Activated naive CD8-positive, alpha-beta T cell treated with anti-CD3 and anti-CD28 coated beads, Interleukin-2, amount 50 U/mL, for 24 hours (primary cell): Measurements from ENCODE around the gene PPARD.
A peak's percentile ranks its signal among the peaks of the same experiment; 100 is the strongest.

Experiments
- ATAC-seq: fragments of 150-1000 bp; cut with Tn5 transposase; one replicate; pipeline ENCODE4 v1.10.0; 2021
- DNase-seq: peaks from one replicate; pipeline ENCODE4 v3.0.0; 2021
- H3K27ac Mint-ChIP-seq: one replicate; pipeline ENCODE4 v1.8.0; 2021; ENCODE audit warnings: mild to moderate bottlenecking, mixed read lengths
- H3K27me3 Mint-ChIP-seq: one replicate; pipeline ENCODE4 v1.8.0; 2021; ENCODE audit warnings: mixed read lengths
- H3K36me3 Mint-ChIP-seq: one replicate; pipeline ENCODE4 v1.8.0; 2021; ENCODE audit warnings: low read depth, mixed read lengths
- H3K4me1 Mint-ChIP-seq: one replicate; pipeline ENCODE4 v1.8.0; 2021; ENCODE audit warnings: mixed read lengths
- H3K4me3 Mint-ChIP-seq: one replicate; pipeline ENCODE4 v1.8.0; 2021; ENCODE audit warnings: mild to moderate bottlenecking, moderate library complexity, mixed read lengths
- H3K9me3 Mint-ChIP-seq: one replicate; pipeline ENCODE4 v1.8.0; 2021; ENCODE audit warnings: mixed read lengths

The PPARD gene

DNA sequence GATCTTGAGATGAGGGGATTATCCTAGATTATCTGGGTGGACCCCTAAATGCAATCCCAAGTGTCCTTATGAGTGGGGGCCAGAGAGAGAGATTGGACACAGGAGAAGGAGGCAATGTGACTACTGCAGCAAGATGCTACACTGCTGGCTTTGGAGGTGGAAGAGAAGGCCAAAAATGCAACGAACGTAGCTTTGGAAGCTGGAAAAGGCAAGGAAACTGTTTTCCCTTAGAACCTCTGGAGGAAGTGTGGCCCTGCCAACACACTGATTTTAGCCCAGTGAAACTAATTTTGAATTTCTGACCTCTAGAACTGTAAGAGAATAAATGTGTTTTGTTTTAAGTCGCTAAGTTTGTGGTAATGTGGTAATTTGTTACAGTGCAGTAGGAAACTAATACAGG, 15.7 kb downstream of the PPARD start:
- H3K36me3 Mint-ChIP-seq = peaks cover 25% of the 10 kb centered on the region
- no peak overlapping the region for H3K4me3 Mint-ChIP-seq
- DNase-seq (no peak), ATAC-seq (no peak)
- no peak overlapping the region for H3K27ac Mint-ChIP-seq
- peaks cover 35% of the 10 kb centered on the region for H3K4me1 Mint-ChIP-seq
- H3K27me3 Mint-ChIP-seq = no peaks in the 10 kb centered on the region
- no peaks in the 10 kb centered on the region for H3K9me3 Mint-ChIP-seq

DNA sequence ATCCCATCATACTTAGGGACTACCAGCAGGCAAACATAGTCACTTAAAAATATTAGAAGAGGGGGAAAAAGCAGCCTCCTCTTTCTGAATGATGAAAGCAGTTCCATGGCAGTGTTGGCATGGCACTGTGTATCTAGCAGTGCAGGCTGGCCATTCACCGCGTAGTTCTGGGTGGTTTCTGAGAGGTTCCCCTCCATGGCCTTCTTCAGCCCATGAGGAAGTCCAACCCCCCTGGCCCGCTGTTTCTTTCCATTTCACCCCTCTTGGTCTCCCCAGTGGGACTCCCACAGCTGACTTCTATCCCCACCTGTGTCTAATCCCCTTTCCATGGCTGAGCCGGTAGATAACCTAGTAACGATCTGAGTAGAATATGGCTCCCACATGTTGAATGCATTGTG, 17.0 kb downstream of the PPARD start:
- Mint-ChIP-seq H3K9me3 (no peaks in the 10 kb centered on the region), H3K27ac (no peak overlapping the region), H3K4me3 (no peak overlapping the region), H3K4me1 (peaks cover 38% of the 10 kb centered on the region), H3K36me3 (peaks cover 25% of the 10 kb centered on the region), H3K27me3 (no peaks in the 10 kb centered on the region)
- DNase-seq (no peak), ATAC-seq (no peak)

- H3K4me3 Mint-ChIP-seq = no peak overlapping the region
- H3K36me3 Mint-ChIP-seq = peaks cover 20% of the 10 kb centered on the region
- no peak overlapping the region for H3K27ac Mint-ChIP-seq
- no peaks in the 10 kb centered on the region for H3K27me3 Mint-ChIP-seq
- peaks cover 34% of the 10 kb centered on the region for H3K4me1 Mint-ChIP-seq
- no peak for ATAC-seq
- no peak for DNase-seq
- H3K9me3 Mint-ChIP-seq = no peaks in the 10 kb centered on the region
Measured at GRCh38 chr6:35359744-35360348, 17.5 kb downstream of the PPARD start.

DNA sequence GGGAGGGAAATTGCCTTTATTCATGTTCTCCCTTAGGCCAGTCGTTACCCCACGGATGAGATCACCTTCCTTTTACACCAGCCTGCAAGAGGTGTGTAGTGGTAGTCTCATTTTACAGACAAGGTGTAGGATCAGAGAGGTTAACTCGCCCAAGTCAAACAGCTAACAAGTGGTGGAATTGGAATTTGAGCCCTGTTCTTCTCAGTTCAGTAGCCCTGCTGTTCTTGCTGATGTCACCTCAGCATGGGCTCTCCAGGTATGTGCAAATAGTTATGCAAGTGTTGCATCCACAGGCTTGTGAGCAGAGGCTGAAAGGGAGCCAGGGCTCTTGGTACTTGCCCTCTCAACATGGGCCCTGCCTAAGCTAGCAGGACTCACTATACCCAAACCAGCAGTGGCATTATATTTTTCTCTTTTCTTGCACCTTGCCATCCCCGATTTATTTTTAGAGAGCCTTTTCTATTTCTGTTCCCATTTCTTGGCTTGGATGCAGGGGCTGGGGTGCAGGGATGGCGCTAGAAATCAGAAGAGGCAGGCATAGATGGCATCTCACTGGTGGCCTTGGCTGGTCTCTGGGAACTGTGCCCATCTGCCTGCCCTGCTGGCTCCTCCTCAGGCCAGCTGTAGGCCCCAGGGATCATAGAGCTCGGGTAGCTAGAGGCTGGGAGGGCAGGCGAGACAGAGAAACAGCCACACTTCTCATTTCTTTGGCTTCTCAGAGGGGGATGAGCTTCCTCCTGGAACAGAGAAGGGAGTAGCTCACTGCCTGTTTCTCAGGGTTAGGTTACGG, 18.2 kb downstream of the PPARD start:
- no peaks in the 10 kb centered on the region for H3K9me3 Mint-ChIP-seq
- no peak overlapping the region for H3K4me3 Mint-ChIP-seq
- H3K27ac Mint-ChIP-seq = no peak overlapping the region
- peaks cover 36% of the 10 kb centered on the region for H3K4me1 Mint-ChIP-seq
- no peak for DNase-seq
- H3K27me3 Mint-ChIP-seq = no peaks in the 10 kb centered on the region
- H3K36me3 Mint-ChIP-seq = peaks cover 21% of the 10 kb centered on the region
- ATAC-seq = no peak

DNA sequence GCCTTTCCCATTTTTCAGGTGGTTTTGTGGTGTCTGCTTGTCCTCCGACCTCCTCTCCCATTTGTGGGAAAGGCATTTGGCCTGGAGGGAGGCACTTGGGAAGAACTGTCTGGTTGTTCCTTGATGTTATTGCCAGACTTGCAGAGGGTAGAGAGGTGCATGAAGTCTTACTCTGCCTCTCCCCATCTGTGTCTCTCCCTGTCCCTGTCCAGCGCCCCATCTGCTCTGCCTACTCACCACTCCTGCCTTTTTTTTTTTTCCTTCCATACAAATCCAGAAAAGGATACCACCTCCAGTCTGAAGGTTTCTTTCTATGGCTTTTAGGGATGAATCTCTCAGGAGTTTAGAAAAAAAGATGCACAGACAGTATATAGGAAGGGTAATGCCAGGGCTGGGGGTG, 19.8 kb downstream of the PPARD start:
- Mint-ChIP-seq H3K9me3 (no peaks in the 10 kb centered on the region), H3K4me3 (no peak overlapping the region), H3K4me1 (peaks cover 41% of the 10 kb centered on the region), H3K27ac (peak overlapping the region; percentile 43), H3K27me3 (no peaks in the 10 kb centered on the region), H3K36me3 (peaks cover 19% of the 10 kb centered on the region)
- no peak for ATAC-seq
- no peak for DNase-seq

DNA sequence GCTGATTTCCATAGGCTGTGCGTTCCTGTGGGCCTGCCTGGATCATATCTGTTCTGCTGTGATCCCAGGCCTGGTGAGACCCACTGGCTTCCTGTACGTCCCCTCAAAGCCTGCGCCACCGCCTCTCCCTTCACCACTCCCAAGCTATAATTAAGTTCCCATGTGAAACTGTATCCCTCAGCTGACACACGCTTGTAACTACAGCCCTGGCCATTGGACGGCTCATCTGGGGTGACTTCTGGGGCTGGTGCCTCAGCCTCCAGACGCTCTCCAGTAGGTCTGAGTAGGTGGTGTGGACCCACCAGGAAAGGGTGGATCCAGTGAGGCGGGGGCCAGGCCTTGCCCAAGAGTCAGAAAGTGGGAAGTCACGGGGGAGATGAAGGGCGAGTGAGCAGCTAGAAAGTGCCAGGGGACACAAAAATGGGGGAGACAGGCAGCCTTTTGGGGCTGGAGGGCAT, 21.0 kb downstream of the PPARD start:
- ATAC-seq = no peak

DNA sequence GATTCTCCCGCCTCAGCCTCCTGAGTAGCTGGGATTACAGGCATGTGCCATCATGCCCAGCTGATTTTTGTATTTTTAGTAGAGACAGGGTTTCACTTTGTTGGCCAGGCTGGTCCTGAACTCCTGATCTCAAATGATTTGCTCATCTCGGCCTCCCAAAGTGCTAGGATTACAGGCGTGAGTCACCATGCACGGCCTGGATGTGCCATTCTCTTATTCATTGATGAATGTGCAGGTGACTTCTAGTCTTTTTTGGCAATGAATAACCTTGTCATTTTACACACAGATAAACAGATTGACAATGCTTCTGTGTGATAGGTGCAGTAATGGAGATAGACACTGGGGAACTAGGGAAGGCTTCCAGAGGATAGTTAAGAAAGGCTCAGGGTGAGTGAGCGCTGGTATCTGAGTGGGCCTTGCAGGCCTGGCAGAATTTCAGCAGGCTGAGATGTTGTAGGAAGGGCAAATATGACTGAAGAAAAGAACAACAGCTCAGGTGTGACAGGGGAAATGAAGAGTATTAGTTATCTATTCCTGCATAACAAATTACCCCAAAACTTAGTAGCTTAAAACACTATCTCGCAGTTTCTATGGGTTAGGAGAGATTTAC, 23.3 kb downstream of the PPARD start:
- DNase-seq (no peak), ATAC-seq (no peak)
- peaks cover 24% of the 10 kb centered on the region for H3K36me3 Mint-ChIP-seq
- H3K4me1 Mint-ChIP-seq = peaks cover 62% of the 10 kb centered on the region
- H3K27ac Mint-ChIP-seq = peak overlapping the region; percentile 24
- H3K4me3 Mint-ChIP-seq = no peak overlapping the region
- H3K9me3 Mint-ChIP-seq = no peaks in the 10 kb centered on the region
- H3K27me3 Mint-ChIP-seq = no peaks in the 10 kb centered on the region

More for the DNA sequence above, 21.0 kb downstream of the PPARD start:
- Mint-ChIP-seq H3K4me1 (peaks cover 48% of the 10 kb centered on the region), H3K36me3 (peaks cover 20% of the 10 kb centered on the region), H3K27ac (no peak overlapping the region), H3K27me3 (no peaks in the 10 kb centered on the region), H3K4me3 (no peak overlapping the region), H3K9me3 (no peaks in the 10 kb centered on the region)
- DNase-seq = no peak

GRCh38 chr6:35366204-35366596, 23.8 kb downstream of the PPARD start:
- peaks cover 25% of the 10 kb centered on the region for H3K36me3 Mint-ChIP-seq
- H3K9me3 Mint-ChIP-seq = no peaks in the 10 kb centered on the region
- no peak for DNase-seq
- no peaks in the 10 kb centered on the region for H3K27me3 Mint-ChIP-seq
- ATAC-seq = no peak
- peak overlapping the region; percentile 24 for H3K27ac Mint-ChIP-seq
- no peak overlapping the region for H3K4me3 Mint-ChIP-seq
- H3K4me1 Mint-ChIP-seq = peaks cover 67% of the 10 kb centered on the region

GRCh38 chr6:35367646-35368037, 25.3 kb downstream of the PPARD start:
- H3K27ac Mint-ChIP-seq = peak overlapping the region; percentile 71
- H3K9me3 Mint-ChIP-seq = no peaks in the 10 kb centered on the region

DNA sequence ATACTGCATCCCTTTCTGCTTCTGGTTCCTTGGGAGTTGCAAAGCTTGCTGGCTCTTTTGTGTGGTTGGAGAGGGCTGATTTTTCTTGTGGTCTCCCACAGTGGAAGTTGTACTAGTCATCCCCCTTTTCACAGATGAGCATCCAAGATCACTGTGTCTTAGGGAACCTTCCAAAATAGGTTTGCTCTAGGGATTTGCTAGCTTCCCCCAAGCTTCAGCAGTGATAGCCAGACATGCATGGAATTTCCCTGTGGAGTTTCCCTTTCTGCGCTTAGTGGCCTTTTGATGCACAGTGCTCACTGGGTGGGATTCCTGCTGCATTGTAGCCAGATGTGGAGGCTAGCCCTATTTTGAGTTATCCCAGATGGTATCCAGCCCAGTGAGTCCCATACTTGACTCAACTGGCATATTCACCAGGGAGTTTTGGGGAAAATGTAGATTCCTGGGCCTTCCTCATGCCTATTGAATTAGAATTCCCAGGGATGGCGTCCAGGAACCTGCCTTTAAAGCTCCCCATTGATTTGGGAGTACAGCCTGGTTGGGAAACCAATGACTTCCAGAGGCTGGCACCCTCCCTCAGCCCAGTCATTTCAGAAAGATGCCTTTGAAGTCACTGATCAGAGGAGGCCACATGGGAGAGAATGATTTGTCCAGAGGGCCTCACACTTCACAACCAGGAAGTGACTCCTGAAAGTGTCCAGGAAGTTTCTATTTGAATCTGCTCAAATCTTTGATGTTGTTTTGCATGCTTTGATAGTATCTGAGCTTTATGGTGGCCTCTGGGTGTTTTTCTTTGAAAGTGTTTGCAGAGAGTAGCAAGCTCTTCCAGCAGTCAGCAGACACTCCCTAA, 25.9 kb downstream of the PPARD start:
- ATAC-seq = peak; percentile 67
- no peaks in the 10 kb centered on the region for H3K27me3 Mint-ChIP-seq
- H3K4me3 Mint-ChIP-seq = no peak overlapping the region
- peak overlapping the region; percentile 71 for H3K27ac Mint-ChIP-seq
- peak; percentile 31 for DNase-seq
- peaks cover 61% of the 10 kb centered on the region for H3K4me1 Mint-ChIP-seq
- H3K9me3 Mint-ChIP-seq = no peaks in the 10 kb centered on the region
- peaks cover 27% of the 10 kb centered on the region for H3K36me3 Mint-ChIP-seq

More at GRCh38 chr6:35367646-35368037, 25.3 kb downstream of the PPARD start:
- no peak for ATAC-seq
- H3K4me1 Mint-ChIP-seq = peaks cover 67% of the 10 kb centered on the region
- H3K27me3 Mint-ChIP-seq = no peaks in the 10 kb centered on the region
- no peak overlapping the region for H3K4me3 Mint-ChIP-seq
- DNase-seq = no peak
- H3K36me3 Mint-ChIP-seq = peaks cover 25% of the 10 kb centered on the region

GRCh38 chr6:35370124-35370741, 27.9 kb downstream of the PPARD start:
- peak; percentile 81 for ATAC-seq
- no peaks in the 10 kb centered on the region for H3K27me3 Mint-ChIP-seq
- peaks cover 65% of the 10 kb centered on the region for H3K4me1 Mint-ChIP-seq
- peak overlapping the region; percentile 87 for H3K27ac Mint-ChIP-seq
- peak; percentile 61 for DNase-seq
- peak overlapping the region; percentile 58 for H3K4me3 Mint-ChIP-seq
- peaks cover 28% of the 10 kb centered on the region for H3K36me3 Mint-ChIP-seq
- H3K9me3 Mint-ChIP-seq = no peaks in the 10 kb centered on the region

GRCh38 chr6:35370785-35371493, 28.6 kb downstream of the PPARD start:
- ATAC-seq (no peak), DNase-seq (peak; percentile 10)
- peaks cover 21% of the 10 kb centered on the region for H3K36me3 Mint-ChIP-seq
- H3K27ac Mint-ChIP-seq = peak overlapping the region; percentile 87
- H3K27me3 Mint-ChIP-seq = no peaks in the 10 kb centered on the region
- peak overlapping the region; percentile 34 for H3K4me3 Mint-ChIP-seq
- peaks cover 60% of the 10 kb centered on the region for H3K4me1 Mint-ChIP-seq
- H3K9me3 Mint-ChIP-seq = no peaks in the 10 kb centered on the region

- Mint-ChIP-seq H3K4me3 (no peak overlapping the region), H3K36me3 (peaks cover 18% of the 10 kb centered on the region), H3K4me1 (peaks cover 62% of the 10 kb centered on the region), H3K27me3 (no peaks in the 10 kb centered on the region), H3K27ac (peak overlapping the region; percentile 87), H3K9me3 (no peaks in the 10 kb centered on the region)
- DNase-seq (no peak), ATAC-seq (no peak)
Measured at GRCh38 chr6:35371494-35372262, 29.3 kb downstream of the PPARD start.
